RWPE1 (cell line): ENCODE measurements around the gene LCMT1.

Experiments used
- CTCF ChIA-PET: fragments of 350-600 bp; sonication (Branson Sonifier 250); formaldehyde crosslinking; extraction: SDS; loops from one replicate; lab custom pipeline; 2021; lab: Yijun Ruan, JAX
- POLR2A ChIA-PET: fragments of 400-600 bp; formaldehyde crosslinking; extraction: SDS; loops from one replicate; lab custom pipeline; 2020; ENCODE audit warnings: antibody characterized with exemption; ENCODE audit not compliant: low non-redundant PET; lab: Yijun Ruan, JAX
- DNase-seq: peaks from one replicate; pipeline ENCODE4 v3.0.0; 2012; ENCODE audit warnings: low spot score
- H3K27ac ChIP-seq: fragments of 450-650 bp; 2 replicates; pipeline ENCODE4 v1.5.1; 2017
- TF ChIP-seq, protein P1 (sequence below): fragments of 450-650 bp; conservative IDR thresholded peaks from 2 replicates; pipeline ENCODE4 v1.5.1; 2017; ENCODE audit warnings: low read depth, mild to moderate bottlenecking

The LCMT1 gene

DNA sequence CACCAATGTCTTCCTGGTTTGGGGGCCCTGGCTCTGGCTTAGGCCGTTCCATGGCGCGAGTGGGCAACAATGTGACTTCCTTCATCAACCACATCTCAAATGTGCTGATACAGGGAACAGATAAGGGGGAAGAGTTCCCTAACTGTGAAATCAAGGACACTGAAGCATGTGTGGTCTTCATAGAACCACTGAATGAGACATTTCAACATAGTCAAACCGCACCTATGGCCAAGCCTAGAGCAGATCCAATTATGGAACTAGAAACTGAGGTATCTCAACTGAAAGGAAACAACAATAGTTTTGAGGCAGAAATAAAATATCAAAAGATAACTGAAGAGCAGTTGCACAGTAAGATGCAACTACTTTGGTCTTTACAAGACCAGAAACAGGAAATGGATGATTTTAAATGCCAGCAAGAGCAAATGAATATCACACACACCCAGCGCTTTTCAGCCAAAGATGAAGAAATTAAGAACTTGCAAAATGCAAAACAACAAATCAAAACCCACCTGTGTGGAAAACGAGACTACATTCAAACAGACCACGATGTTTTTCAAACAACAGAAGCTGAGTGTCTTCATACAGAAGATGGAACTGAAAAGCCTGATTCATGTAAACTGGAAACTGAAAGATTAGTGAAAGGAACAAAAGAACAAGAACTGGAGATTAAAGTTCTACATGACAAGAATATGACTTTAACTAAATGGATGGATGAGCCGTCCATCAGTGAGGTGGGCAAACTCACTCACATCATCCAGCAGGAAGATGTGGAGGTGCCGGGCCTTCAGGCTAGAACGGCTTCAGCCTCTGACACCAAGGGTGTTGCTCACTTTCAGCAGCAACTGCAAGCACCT lies 18.1 kb upstream of the LCMT1 start:
- TF ChIP-seq, protein P1, sequence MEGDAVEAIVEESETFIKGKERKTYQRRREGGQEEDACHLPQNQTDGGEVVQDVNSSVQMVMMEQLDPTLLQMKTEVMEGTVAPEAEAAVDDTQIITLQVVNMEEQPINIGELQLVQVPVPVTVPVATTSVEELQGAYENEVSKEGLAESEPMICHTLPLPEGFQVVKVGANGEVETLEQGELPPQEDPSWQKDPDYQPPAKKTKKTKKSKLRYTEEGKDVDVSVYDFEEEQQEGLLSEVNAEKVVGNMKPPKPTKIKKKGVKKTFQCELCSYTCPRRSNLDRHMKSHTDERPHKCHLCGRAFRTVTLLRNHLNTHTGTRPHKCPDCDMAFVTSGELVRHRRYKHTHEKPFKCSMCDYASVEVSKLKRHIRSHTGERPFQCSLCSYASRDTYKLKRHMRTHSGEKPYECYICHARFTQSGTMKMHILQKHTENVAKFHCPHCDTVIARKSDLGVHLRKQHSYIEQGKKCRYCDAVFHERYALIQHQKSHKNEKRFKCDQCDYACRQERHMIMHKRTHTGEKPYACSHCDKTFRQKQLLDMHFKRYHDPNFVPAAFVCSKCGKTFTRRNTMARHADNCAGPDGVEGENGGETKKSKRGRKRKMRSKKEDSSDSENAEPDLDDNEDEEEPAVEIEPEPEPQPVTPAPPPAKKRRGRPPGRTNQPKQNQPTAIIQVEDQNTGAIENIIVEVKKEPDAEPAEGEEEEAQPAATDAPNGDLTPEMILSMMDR: no peak
- H3K27ac ChIP-seq: no peak overlapping the region
- no peak for DNase-seq
- CTCF ChIA-PET: interaction anchor here (0.6 kb wide), 2 partner anchors 8 to 595 kb away, joined by 3 to 4 read pairs; no protein-coding TSS in a partner anchor
- POLR2A ChIA-PET: no interaction called here

GRCh38 chr16:25094596-25094995 lies 16.9 kb upstream of the LCMT1 start:
- ChIA-PET POLR2A (no interaction called here), CTCF (interaction anchor here (0.6 kb wide), 2 partner anchors 9 to 596 kb away, joined by 3 to 4 read pairs; no protein-coding TSS in a partner anchor)
- TF ChIP-seq, protein P1: no peak
- DNase-seq: no peak
- no peak overlapping the region for H3K27ac ChIP-seq

DNA sequence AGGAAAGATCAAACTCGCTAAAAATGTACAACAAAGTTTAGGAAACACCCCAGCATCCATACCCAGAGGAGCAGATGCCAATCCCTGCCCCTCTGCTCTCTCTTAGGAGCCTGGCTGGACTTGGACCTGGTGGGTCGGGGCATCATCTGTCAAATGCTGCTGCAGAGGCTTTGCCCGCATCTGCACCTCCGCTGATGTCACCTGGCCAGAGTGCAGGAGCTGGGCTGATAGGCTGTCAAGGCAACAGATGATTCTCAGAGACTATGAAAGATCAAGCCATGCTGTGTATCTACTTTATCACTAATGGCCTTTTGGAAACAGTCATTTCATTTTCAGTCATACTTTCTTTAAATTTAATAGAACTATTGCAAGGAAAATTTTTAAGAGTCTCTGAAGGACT lies 15.9 kb upstream of the LCMT1 start:
- no peak overlapping the region for H3K27ac ChIP-seq
- TF ChIP-seq, protein P1: no peak
- ChIA-PET CTCF (no interaction called here), POLR2A (no interaction called here)
- no peak for DNase-seq

DNA sequence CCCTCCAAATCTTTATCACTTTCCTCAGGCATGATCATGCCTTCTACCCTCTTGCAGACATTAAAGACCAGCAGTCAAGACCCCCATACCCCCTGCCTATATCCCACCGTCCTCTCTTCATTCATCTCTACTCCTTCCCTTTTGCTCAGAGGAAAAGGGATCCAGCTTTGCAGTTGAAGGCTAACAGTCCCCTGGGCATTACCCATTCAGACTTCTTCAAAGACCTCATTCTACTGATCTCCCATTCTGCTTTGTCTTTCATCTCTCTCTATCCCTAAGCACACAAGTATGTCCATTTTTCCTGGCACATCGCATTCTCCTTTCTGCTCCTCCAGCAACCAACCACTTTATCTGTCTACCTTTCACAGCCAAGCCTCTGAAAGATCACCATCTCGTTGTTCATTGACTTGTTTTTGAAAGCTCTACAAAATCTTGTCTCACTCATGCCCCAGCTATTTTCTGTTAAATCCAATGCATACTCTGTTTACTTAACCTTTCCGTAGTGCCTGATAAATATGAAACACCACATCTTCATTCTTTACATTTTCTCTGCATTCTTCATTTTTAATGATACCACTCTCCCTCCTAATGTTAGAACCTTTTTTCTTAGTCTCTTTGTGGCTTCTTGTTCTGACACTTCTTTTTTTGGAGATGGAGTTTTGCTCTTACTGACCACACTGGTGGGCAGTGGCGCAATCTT lies 14.1 kb upstream of the LCMT1 start:
- no peak overlapping the region for H3K27ac ChIP-seq
- DNase-seq: no peak
- CTCF ChIA-PET: interaction anchor here (0.6 kb wide), 2 partner anchors 8 to 16 kb away, joined by 3 read pairs; no protein-coding TSS in a partner anchor
- TF ChIP-seq, protein P1: no peak
- POLR2A ChIA-PET: no interaction called here

GRCh38 chr16:25100511-25100910 lies 11.0 kb upstream of the LCMT1 start:
- CTCF ChIA-PET: no interaction called here
- POLR2A ChIA-PET: no interaction called here

More at GRCh38 chr16:25100511-25100910, 11.0 kb upstream of the LCMT1 start:
- no peak for DNase-seq
- no peak overlapping the region for H3K27ac ChIP-seq
- TF ChIP-seq, protein P1: no peak
